Natural killer cell (primary cell): Measurements from ENCODE around the gene BAIAP3. TPM values are rescaled to one million over a fixed set of nuclear protein-coding genes. Genes with fewer than 3 reads are reported as not detected.

ENCODE experiments used
- ATAC-seq, 3 donors: fragments of 150-1000 bp in 2 of 3; fragments of 200-7000 bp in 1 of 3; cut with Tn5 transposase; 1 replicate in 1 of 3; 2 replicates in 2 of 3; pipeline ENCODE4 v1.10.0; 2021; ENCODE audit warnings: mild to moderate bottlenecking in 2 of 3, moderate library complexity in 2 of 3
- DNase-seq, 2 donors: peaks; one replicate each; pipeline versions ENCODE4 v3.0.0 to v3.0.0-alpha.2; 2013 to 2021; ENCODE audit warnings: mixed read lengths in 1 of 2
- H3K27ac ChIP-seq: one replicate; pipeline ENCODE4 v1.5.1; 2013; ENCODE audit warnings: mild to moderate bottlenecking, low read length
- H3K27me3 ChIP-seq: one replicate; pipeline ENCODE4 v1.6.1; 2013; ENCODE audit warnings: low read length; ENCODE audit not compliant: control insufficient read depth, insufficient read depth
- H3K36me3 ChIP-seq: one replicate; pipeline ENCODE4 v1.6.1; 2013; ENCODE audit warnings: low read length; ENCODE audit not compliant: control insufficient read depth, insufficient read depth
- H3K4me1 ChIP-seq: one replicate; pipeline ENCODE4 v1.6.1; 2013; ENCODE audit warnings: low read length; ENCODE audit not compliant: control insufficient read depth, insufficient read depth
- H3K4me3 ChIP-seq: one replicate; pipeline ENCODE4 v1.5.1; 2013; ENCODE audit warnings: low read length
- H3K9me3 ChIP-seq: one replicate; pipeline ENCODE4 v1.6.1; 2013; ENCODE audit warnings: low read length; ENCODE audit not compliant: control insufficient read depth, insufficient read depth
- H3K27ac Mint-ChIP-seq, 2 donors: one replicate each; pipeline ENCODE4 v1.8.0; 2022; ENCODE audit warnings: mild to moderate bottlenecking in 2 of 2, mixed read lengths in 2 of 2, moderate library complexity in 1 of 2
- H3K27me3 Mint-ChIP-seq, 2 donors: one replicate each; pipeline ENCODE4 v1.8.0; 2022; ENCODE audit warnings: low read depth in 2 of 2, mixed read lengths in 2 of 2
- H3K36me3 Mint-ChIP-seq: one replicate; pipeline ENCODE4 v1.8.0; 2022; ENCODE audit warnings: mixed read lengths
- H3K4me1 Mint-ChIP-seq, 2 donors: one replicate each; pipeline ENCODE4 v1.8.0; 2022; ENCODE audit warnings: mixed read lengths in 2 of 2
- H3K4me3 Mint-ChIP-seq: one replicate; pipeline ENCODE4 v1.8.0; 2022; ENCODE audit warnings: mild to moderate bottlenecking, moderate library complexity, mixed read lengths
- H3K9me3 Mint-ChIP-seq, 2 donors: one replicate each; pipeline ENCODE4 v1.8.0; 2022; ENCODE audit warnings: mixed read lengths in 2 of 2
- WGBS: methylation state at CpG from one replicate; pipeline ENCODE4 v1.1.7; 2013; ENCODE audit warnings: missing lambda C conversion rate; ENCODE audit not compliant: insufficient coverage; 5-methylcytosine and 5-hydroxymethylcytosine counted together
- intact Hi-C: fragments of 100-400 bp; cut with micrococcal nuclease; formaldehyde crosslinking; loops from one replicate; pipeline ENCODE4 v1.14.2; 2022
- total RNA-seq, 4 donors: library from RNA; stranded (reverse); fragments of 120-200 nt in 1 of 4; gene quantifications; one replicate each; pipeline versions ENCODE4 v1.2.3 to v1.2.4, GENCODE V29; 2013 to 2022
- TF ChIP-seq, protein P1 (sequence below): fragments of 200-600 bp; IDR thresholded peaks from one replicate; pipeline ENCODE4 v1.8.0; 2022; ENCODE audit warnings: antibody characterized with exemption

The BAIAP3 gene
- total RNA-seq, 3 donors from 2014 or later (not counting 1 experiment from before 2014, with no cell fraction given) = 17.7 to 21.7 (median 19.9) TPM

DNA sequence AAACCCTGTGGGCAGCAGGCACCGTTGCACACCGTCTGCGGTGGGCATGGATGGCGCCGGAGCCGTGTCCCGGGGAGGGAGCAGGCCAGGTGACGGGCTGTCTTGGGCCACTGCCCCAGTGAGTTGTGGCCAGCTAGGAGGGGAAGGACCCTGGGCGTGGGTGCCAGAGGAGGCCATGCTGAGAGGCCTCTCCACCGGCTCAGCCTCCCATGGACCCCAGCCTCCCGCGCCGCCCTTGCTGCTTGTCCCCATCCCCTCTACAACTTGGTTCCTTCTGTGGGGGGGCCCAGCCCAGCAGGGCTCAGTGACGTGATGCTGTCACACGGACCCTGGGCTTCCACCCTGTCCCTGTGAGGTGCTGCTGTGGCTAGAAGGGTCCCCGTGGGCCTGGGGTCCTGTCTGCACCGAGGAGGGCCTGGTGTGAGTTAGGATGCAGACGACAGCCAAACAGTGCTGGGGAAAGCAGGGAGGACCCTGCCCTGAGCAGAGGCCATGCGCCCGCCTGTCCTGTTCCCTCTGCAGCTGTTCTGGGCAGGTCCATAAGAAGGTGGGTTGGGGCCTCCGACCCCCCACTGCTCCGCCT, 12.7 kb upstream of the BAIAP3 start:
- H3K4me1 ChIP-seq = no peaks in the 10 kb centered on the region
- H3K27ac ChIP-seq = no peak overlapping the region
- Mint-ChIP-seq H3K27me3 (no peaks in the 10 kb centered on the region), H3K27ac (no peak overlapping the region), H3K36me3 (peaks cover 6% of the 10 kb centered on the region), H3K9me3 (no peaks in the 10 kb centered on the region), H3K4me3 (no peak overlapping the region), H3K4me1 (peaks cover 6 to 7% of the 10 kb centered on the region in 2 donors)
- no peak overlapping the region for H3K4me3 ChIP-seq
- peaks cover 86% of the 10 kb centered on the region for H3K36me3 ChIP-seq
- TF ChIP-seq, protein P1, sequence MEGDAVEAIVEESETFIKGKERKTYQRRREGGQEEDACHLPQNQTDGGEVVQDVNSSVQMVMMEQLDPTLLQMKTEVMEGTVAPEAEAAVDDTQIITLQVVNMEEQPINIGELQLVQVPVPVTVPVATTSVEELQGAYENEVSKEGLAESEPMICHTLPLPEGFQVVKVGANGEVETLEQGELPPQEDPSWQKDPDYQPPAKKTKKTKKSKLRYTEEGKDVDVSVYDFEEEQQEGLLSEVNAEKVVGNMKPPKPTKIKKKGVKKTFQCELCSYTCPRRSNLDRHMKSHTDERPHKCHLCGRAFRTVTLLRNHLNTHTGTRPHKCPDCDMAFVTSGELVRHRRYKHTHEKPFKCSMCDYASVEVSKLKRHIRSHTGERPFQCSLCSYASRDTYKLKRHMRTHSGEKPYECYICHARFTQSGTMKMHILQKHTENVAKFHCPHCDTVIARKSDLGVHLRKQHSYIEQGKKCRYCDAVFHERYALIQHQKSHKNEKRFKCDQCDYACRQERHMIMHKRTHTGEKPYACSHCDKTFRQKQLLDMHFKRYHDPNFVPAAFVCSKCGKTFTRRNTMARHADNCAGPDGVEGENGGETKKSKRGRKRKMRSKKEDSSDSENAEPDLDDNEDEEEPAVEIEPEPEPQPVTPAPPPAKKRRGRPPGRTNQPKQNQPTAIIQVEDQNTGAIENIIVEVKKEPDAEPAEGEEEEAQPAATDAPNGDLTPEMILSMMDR = no peak
- ATAC-seq = peak in 1 of 3 donors; percentile 11
- no peak for DNase-seq
- intact Hi-C loops = no loop called here
- WGBS = 89% methylated on average over 21 of the region's 22 CpGs
- H3K9me3 ChIP-seq = no peaks in the 10 kb centered on the region
- H3K27me3 ChIP-seq = no peaks in the 10 kb centered on the region

DNA sequence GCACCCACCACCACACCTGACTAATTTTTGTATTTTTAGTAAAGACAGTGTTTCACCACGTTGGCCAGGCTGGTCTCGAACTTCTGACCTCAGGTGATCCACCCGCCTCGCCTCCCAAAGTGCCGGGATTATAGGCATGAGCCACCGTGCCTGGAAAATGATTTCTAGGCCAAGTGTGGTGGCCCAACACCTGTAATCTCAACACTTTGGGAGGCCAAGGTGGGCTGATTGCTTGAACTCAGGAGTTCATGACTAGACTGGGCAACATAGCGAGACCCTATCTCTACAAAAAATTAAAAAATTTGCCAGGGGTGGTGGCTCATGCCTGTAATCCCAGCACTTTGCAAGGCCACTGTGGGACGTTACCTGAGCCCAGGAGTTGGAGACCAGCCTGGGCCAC, 11.0 kb upstream of the BAIAP3 start:
- Mint-ChIP-seq H3K9me3 (no peaks in the 10 kb centered on the region), H3K27ac (no peak overlapping the region), H3K4me3 (no peak overlapping the region), H3K36me3 (peaks cover 6% of the 10 kb centered on the region), H3K27me3 (no peaks in the 10 kb centered on the region), H3K4me1 (peaks cover 6 to 7% of the 10 kb centered on the region in 2 donors)
- ATAC-seq = no peak
- intact Hi-C loops = no loop called here
- TF ChIP-seq, protein P1 = no peak
- peaks cover 70% of the 10 kb centered on the region for H3K36me3 ChIP-seq
- 95% methylated on average over 8 of the region's 8 CpGs for WGBS
- DNase-seq = no peak
- H3K4me3 ChIP-seq = no peak overlapping the region
- peaks cover 2% of the 10 kb centered on the region for H3K4me1 ChIP-seq
- no peaks in the 10 kb centered on the region for H3K27me3 ChIP-seq
- no peaks in the 10 kb centered on the region for H3K9me3 ChIP-seq
- no peak overlapping the region for H3K27ac ChIP-seq

DNA sequence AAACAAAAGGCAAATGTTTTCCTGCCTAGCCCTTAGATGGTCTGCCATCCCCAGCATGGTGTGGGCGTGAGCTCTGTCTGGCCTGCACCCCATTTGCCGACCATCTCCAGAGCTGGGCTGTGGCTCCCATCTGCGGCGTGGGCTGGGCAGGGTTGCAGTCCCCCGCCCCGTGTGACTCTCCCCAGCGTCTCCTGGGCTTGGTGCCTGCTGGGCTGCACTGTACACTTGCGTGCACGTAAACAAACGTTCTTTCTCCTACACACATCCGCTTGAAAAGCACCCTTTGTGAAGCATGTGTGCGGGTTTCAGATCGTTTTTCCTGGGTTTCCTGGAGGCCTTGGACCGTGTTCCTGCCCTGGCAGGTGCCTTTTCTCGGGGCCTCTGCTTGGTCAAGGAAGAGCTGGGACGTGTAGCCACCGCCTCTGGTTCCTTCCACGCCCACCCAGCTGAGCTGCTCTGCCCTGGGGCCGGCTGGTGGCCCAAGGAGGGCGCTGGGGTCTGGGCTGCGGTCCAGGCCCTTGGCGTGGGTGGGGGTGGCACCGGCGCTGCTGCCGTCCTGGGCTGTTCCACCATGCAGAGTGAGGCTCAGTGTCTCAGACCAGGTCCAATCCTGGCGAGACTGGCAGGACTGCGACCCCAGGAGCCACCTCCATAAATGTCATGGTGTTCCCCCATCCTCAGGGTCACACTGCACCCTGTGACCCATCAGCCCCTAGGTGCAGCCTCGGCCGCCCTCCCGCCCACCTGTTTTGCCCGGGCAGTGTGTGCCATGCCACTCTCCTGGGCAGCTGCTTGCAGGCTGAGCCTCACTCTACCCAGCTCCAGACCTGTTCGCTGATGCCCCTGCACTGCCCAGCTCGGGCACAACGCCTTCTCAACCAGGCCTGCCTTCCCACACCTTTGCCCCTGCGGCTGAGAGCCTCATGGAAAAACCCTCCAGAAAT, 9.9 kb upstream of the BAIAP3 start:
- TF ChIP-seq, protein P1 = no peak
- intact Hi-C loops = no loop called here
- Mint-ChIP-seq H3K36me3 (peaks cover 1% of the 10 kb centered on the region), H3K4me3 (no peak overlapping the region), H3K9me3 (no peaks in the 10 kb centered on the region), H3K4me1 (peaks cover under 1 to 3% of the 10 kb centered on the region in 2 donors), H3K27me3 (no peaks in the 10 kb centered on the region), H3K27ac (no peak overlapping the region)
- H3K27ac ChIP-seq = no peak overlapping the region
- H3K27me3 ChIP-seq = no peaks in the 10 kb centered on the region
- H3K4me1 ChIP-seq = peaks cover 2% of the 10 kb centered on the region
- no peaks in the 10 kb centered on the region for H3K9me3 ChIP-seq
- no peak overlapping the region for H3K4me3 ChIP-seq
- 95% methylated on average over 35 of the region's 35 CpGs for WGBS
- no peak for DNase-seq
- peaks cover 58% of the 10 kb centered on the region for H3K36me3 ChIP-seq
- no peak for ATAC-seq
